H9 (cell line): Measurements from ENCODE around the gene BICRAL. TPM values are rescaled to one million over a fixed set of nuclear protein-coding genes. Genes with fewer than 3 reads are reported as not detected.

Experiments
- DNase-seq: peaks from one replicate; pipeline ENCODE4 v3.0.0-alpha.2; 2017
- H2AFZ ChIP-seq: one replicate; pipeline ENCODE4 v1.6.1; 2013; ENCODE audit warnings: mild to moderate bottlenecking, low read length, control low read depth, moderate library complexity
- H2AK5ac ChIP-seq: 2 replicates; pipeline ENCODE4 v1.6.1; 2013; ENCODE audit warnings: low read length, control low read depth, mixed read lengths; ENCODE audit not compliant: insufficient read length
- H2BK120ac ChIP-seq: one replicate; pipeline ENCODE4 v1.6.1; 2013; ENCODE audit warnings: low read depth, mild to moderate bottlenecking, low read length, control low read depth, inconsistent platforms; ENCODE audit not compliant: poor library complexity, severe bottlenecking
- H2BK12ac ChIP-seq: 2 replicates; pipeline ENCODE4 v1.6.1; 2013; ENCODE audit warnings: low read length, control low read depth, mixed read lengths, low read depth; ENCODE audit not compliant: insufficient read length
- H2BK15ac ChIP-seq: 2 replicates; pipeline ENCODE4 v1.6.1; 2013; ENCODE audit warnings: low read depth, low read length, control low read depth
- H2BK20ac ChIP-seq: one replicate; pipeline ENCODE4 v1.6.1; 2013; ENCODE audit warnings: low read depth, mild to moderate bottlenecking, low read length, control low read depth, inconsistent platforms; ENCODE audit not compliant: poor library complexity, severe bottlenecking
- H2BK5ac ChIP-seq: 2 replicates; pipeline ENCODE4 v1.6.1; 2013; ENCODE audit warnings: low read length, control low read depth, mixed read lengths; ENCODE audit not compliant: insufficient read length
- H3K14ac ChIP-seq: 2 replicates; pipeline ENCODE4 v1.6.1; 2013; ENCODE audit warnings: low read length, control low read depth; ENCODE audit not compliant: insufficient read depth
- H3K18ac ChIP-seq: 2 replicates; pipeline ENCODE4 v1.6.1; 2013; ENCODE audit warnings: low read depth, mild to moderate bottlenecking, mixed read lengths, low read length, control low read depth; ENCODE audit not compliant: insufficient read length
- H3K23ac ChIP-seq: 2 replicates; pipeline ENCODE4 v1.6.1; 2013; ENCODE audit warnings: low read length, control low read depth, mixed read lengths, low read depth; ENCODE audit not compliant: insufficient read length
- H3K23me2 ChIP-seq: 2 replicates; pipeline ENCODE4 v1.6.1; 2013; ENCODE audit warnings: low read depth, mild to moderate bottlenecking, mixed read lengths, low read length, control low read depth; ENCODE audit not compliant: insufficient read length, poor library complexity, severe bottlenecking
- H3K27ac ChIP-seq: 2 replicates; pipeline ENCODE4 v1.5.1; 2013; ENCODE audit warnings: low read length, control low read depth, mixed read lengths, low read depth; ENCODE audit not compliant: insufficient read length
- H3K27me3 ChIP-seq: 2 replicates; pipeline ENCODE4 v1.6.1; 2013; ENCODE audit warnings: low read length, control low read depth, inconsistent platforms; ENCODE audit not compliant: insufficient read depth
- H3K4ac ChIP-seq: 2 replicates; pipeline ENCODE4 v1.6.1; 2013; ENCODE audit warnings: low read depth, mild to moderate bottlenecking, control low read depth, inconsistent platforms, low read length, moderate library complexity
- H3K4me1 ChIP-seq: 2 replicates; pipeline ENCODE4 v1.6.1; 2013; ENCODE audit warnings: low read length, control low read depth, inconsistent platforms; ENCODE audit not compliant: insufficient read depth
- H3K4me2 ChIP-seq: 2 replicates; pipeline ENCODE4 v1.6.1; 2013; ENCODE audit warnings: low read length, control low read depth, mixed read lengths; ENCODE audit not compliant: insufficient read length, insufficient read depth
- H3K56ac ChIP-seq: 2 replicates; pipeline ENCODE4 v1.6.1; 2013; ENCODE audit warnings: low read depth, mild to moderate bottlenecking, mixed read lengths, low read length, control low read depth; ENCODE audit not compliant: insufficient read length
- H3K79me1 ChIP-seq: 2 replicates; pipeline ENCODE4 v1.6.1; 2013; ENCODE audit warnings: low read depth, mild to moderate bottlenecking, moderate library complexity, low read length, control low read depth, inconsistent platforms; ENCODE audit not compliant: insufficient read depth, poor library complexity, severe bottlenecking
- H3K79me2 ChIP-seq: 2 replicates; pipeline ENCODE4 v1.6.1; 2013; ENCODE audit warnings: low read length, control low read depth, inconsistent platforms; ENCODE audit not compliant: insufficient read depth
- H3K9ac ChIP-seq: 2 replicates; pipeline ENCODE4 v1.6.1; 2013; ENCODE audit warnings: low read length, control low read depth, mixed read lengths; ENCODE audit not compliant: insufficient read length; ENCODE audit errors: extremely low read depth
- H3K9me3 ChIP-seq: one replicate; pipeline ENCODE4 v1.6.1; 2013; ENCODE audit warnings: low read depth, low read length, inconsistent platforms; ENCODE audit not compliant: control insufficient read depth
- H3T11ph ChIP-seq: one replicate; pipeline ENCODE4 v1.6.1; 2013; ENCODE audit warnings: mild to moderate bottlenecking, low read length, control low read depth, inconsistent platforms
- H4K20me1 ChIP-seq: one replicate; pipeline ENCODE4 v1.6.1; 2013; ENCODE audit not compliant: control insufficient read depth, insufficient read length, insufficient read depth
- H4K5ac ChIP-seq: 2 replicates; pipeline ENCODE4 v1.6.1; 2013; ENCODE audit warnings: low read depth, mild to moderate bottlenecking, mixed read lengths, low read length, control low read depth; ENCODE audit not compliant: insufficient read length
- H4K8ac ChIP-seq: replicated peaks from 2 replicates; pipeline ENCODE4 v1.6.1; 2013; ENCODE audit warnings: low read length, control low read depth, mixed read lengths, low read depth; ENCODE audit not compliant: insufficient read length
- H4K91ac ChIP-seq: 2 replicates; pipeline ENCODE4 v1.6.1; 2013; ENCODE audit warnings: low read depth, mild to moderate bottlenecking, moderate library complexity, mixed read lengths, low read length, control low read depth; ENCODE audit not compliant: insufficient read length
- H3K27ac Mint-ChIP-seq, 3 experiments: 2 replicates in 2 of 3; 3 replicates in 1 of 3; pipeline ENCODE4 v1.8.0; 2020 to 2021; ENCODE audit warnings: mixed read lengths in 3 of 3, mild to moderate bottlenecking in 1 of 3, moderate library complexity in 1 of 3
- H3K27me3 Mint-ChIP-seq: 2 replicates; pipeline ENCODE4 v1.8.0; 2021; ENCODE audit warnings: low read depth, mild to moderate bottlenecking, moderate library complexity, mixed read lengths
- H3K36me3 Mint-ChIP-seq, 3 experiments: 2 replicates in 2 of 3; 3 replicates in 1 of 3; pipeline ENCODE4 v1.8.0; 2020 to 2021; ENCODE audit warnings: low read depth in 3 of 3, mixed read lengths in 3 of 3; ENCODE audit not compliant: insufficient read depth in 1 of 3
- H3K4me1 Mint-ChIP-seq, 2 experiments: 2 replicates each; pipeline ENCODE4 v1.8.0; 2020; ENCODE audit warnings: mixed read lengths in 2 of 2
- H3K4me3 Mint-ChIP-seq, 2 experiments: 2 replicates in 1 of 2; 3 replicates in 1 of 2; pipeline ENCODE4 v1.8.0; 2020 to 2021; ENCODE audit warnings: mild to moderate bottlenecking in 2 of 2, mixed read lengths in 2 of 2, moderate library complexity in 1 of 2
- H3K9me3 Mint-ChIP-seq, 2 experiments: 2 replicates in 1 of 2; 3 replicates in 1 of 2; pipeline ENCODE4 v1.8.0; 2020; ENCODE audit warnings: mild to moderate bottlenecking in 2 of 2, mixed read lengths in 2 of 2, moderate library complexity in 1 of 2
- WGBS: extraction: QIAGEN DNeasy Blood & Tissue Kit; methylation state at CpG from one replicate; pipeline ENCODE4 v1.1.7; 2013; ENCODE audit warnings: missing lambda C conversion rate, low lambda C conversion rate, mixed read lengths; ENCODE audit not compliant: insufficient read length; ENCODE audit errors: extremely low coverage; 5-methylcytosine and 5-hydroxymethylcytosine counted together
- total RNA-seq: library from RNA; stranded (reverse); gene quantifications from 2 replicates; pipeline ENCODE4 v1.2.1, GENCODE V29; 2021
- TF ChIP-seq, protein P1 (sequence below): fragments of 200-600 bp; sonication (generic); conservative IDR thresholded peaks from 3 replicates; pipeline ENCODE4 v1.8.0; 2021; ENCODE audit warnings: antibody characterized with exemption, mild to moderate bottlenecking

Gene BICRAL
- total RNA-seq, 1 experiment from 2014 or later = 9.8 TPM

DNA sequence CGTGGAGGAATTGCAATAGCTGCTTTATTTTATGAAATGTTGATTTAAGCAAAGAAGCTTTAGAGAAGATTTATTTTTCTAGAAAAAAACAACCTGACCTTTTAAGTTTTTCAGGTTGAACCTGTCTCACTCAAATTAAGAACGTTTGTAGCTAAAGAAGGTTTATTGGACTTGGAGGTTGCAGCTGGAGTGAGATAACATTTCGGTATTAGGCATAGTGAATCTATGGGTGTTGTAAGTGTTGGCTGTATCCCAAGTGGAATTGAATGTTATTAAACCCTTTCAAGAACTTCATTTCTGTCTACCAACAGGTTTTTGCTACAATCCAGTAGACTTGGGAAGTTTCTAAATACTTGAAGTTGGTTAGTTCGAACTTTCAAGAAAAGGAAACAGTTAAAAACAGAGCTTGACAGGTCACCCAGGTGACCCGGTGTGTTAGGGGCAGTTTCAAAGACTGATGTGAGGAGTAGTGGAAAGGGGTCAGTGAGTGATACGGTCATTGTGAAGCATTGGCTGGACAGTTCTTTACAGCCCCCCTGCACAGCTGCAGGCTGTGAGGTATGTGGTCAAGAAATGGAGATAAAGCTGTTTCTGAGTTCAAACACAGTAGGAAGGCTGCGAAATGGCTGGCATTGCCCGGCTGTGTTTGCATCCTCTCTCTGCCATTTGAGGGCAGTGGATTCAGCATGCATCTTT, 33.5 kb upstream of the BICRAL start:
- no peak overlapping the region for H2BK15ac ChIP-seq
- H3K14ac ChIP-seq = no peak overlapping the region
- TF ChIP-seq, protein P1, sequence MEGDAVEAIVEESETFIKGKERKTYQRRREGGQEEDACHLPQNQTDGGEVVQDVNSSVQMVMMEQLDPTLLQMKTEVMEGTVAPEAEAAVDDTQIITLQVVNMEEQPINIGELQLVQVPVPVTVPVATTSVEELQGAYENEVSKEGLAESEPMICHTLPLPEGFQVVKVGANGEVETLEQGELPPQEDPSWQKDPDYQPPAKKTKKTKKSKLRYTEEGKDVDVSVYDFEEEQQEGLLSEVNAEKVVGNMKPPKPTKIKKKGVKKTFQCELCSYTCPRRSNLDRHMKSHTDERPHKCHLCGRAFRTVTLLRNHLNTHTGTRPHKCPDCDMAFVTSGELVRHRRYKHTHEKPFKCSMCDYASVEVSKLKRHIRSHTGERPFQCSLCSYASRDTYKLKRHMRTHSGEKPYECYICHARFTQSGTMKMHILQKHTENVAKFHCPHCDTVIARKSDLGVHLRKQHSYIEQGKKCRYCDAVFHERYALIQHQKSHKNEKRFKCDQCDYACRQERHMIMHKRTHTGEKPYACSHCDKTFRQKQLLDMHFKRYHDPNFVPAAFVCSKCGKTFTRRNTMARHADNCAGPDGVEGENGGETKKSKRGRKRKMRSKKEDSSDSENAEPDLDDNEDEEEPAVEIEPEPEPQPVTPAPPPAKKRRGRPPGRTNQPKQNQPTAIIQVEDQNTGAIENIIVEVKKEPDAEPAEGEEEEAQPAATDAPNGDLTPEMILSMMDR = no peak
- H2AFZ ChIP-seq = no peak overlapping the region
- peaks cover 6% of the 10 kb centered on the region; the same call in 1 of the 2 replicates for H3K79me2 ChIP-seq
- H3K79me1 ChIP-seq = peaks cover 8% of the 10 kb centered on the region
- H3K18ac ChIP-seq = no peak overlapping the region
- H2BK120ac ChIP-seq = no peak overlapping the region
- H3K27me3 ChIP-seq = no peaks in the 10 kb centered on the region
- H3K9me3 Mint-ChIP-seq = no peaks in the 10 kb centered on the region
- H4K20me1 ChIP-seq = no peaks in the 10 kb centered on the region
- no peak overlapping the region for H3K4me2 ChIP-seq
- no peak overlapping the region for H3K9ac ChIP-seq
- no peak overlapping the region for H2BK12ac ChIP-seq
- no CpG with 5 or more reads among the region's 8 CpGs for WGBS
- peak overlapping the region; percentile 98 to 100 for H3K4me3 Mint-ChIP-seq
- H4K91ac ChIP-seq = no peak overlapping the region
- no peaks in the 10 kb centered on the region for H3K4me1 ChIP-seq
- no peak overlapping the region for H4K8ac ChIP-seq
- H2BK20ac ChIP-seq = no peak overlapping the region
- no peaks in the 10 kb centered on the region for H3K9me3 ChIP-seq
- H3K36me3 Mint-ChIP-seq = peaks cover 4 to 7% (median 7%) of the 10 kb centered on the region in 3 experiments
- H4K5ac ChIP-seq = no peak overlapping the region
- H3K23ac ChIP-seq = no peak overlapping the region
- H3K27ac Mint-ChIP-seq = no peak overlapping the region
- peaks cover 12 to 24% of the 10 kb centered on the region in 2 experiments for H3K4me1 Mint-ChIP-seq
- H3K27ac ChIP-seq = no peak overlapping the region
- no peak overlapping the region for H2BK5ac ChIP-seq
- peaks cover 23% of the 10 kb centered on the region for H3K23me2 ChIP-seq
- H2AK5ac ChIP-seq = no peak overlapping the region
- H3K27me3 Mint-ChIP-seq = no peaks in the 10 kb centered on the region
- H3K56ac ChIP-seq = no peak overlapping the region
- H3K4ac ChIP-seq = no peak overlapping the region
- no peak for DNase-seq
- no peak overlapping the region for H3T11ph ChIP-seq
